GM18508 (cell line): Measurements from ENCODE around the gene IL2RA.

ENCODE experiments used
- ATAC-seq: cut with Tn5 transposase; IDR thresholded peaks from one replicate; pipeline ENCODE4 v1.9.1; 2021; ENCODE audit warnings: moderate number of reproducible peaks; ENCODE audit not compliant: insufficient read depth, unreplicated experiment

The IL2RA gene

GRCh38 chr10:6061056-6061455 is 1.1 kb downstream of the IL2RA start:
- no peak for ATAC-seq

DNA sequence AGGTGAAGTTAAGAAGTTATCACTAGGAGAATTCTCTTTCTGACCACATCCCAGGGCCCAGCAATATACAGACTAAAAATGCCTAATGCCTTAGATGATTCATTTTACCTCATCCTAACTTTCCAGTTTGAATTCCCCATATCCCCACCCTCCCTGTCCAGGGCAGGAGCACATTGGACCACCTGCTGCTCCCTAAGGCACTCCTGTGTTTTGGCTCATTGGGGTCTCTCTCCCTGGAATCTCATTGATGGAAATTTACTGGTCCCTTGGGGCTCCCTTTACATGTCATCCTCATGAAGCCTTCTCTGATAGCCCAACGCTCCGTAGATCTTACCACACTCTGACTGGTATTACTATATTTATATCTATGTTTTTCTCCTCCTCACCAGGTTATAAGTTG is 2.7 kb downstream of the IL2RA start:
- no peak for ATAC-seq

DNA sequence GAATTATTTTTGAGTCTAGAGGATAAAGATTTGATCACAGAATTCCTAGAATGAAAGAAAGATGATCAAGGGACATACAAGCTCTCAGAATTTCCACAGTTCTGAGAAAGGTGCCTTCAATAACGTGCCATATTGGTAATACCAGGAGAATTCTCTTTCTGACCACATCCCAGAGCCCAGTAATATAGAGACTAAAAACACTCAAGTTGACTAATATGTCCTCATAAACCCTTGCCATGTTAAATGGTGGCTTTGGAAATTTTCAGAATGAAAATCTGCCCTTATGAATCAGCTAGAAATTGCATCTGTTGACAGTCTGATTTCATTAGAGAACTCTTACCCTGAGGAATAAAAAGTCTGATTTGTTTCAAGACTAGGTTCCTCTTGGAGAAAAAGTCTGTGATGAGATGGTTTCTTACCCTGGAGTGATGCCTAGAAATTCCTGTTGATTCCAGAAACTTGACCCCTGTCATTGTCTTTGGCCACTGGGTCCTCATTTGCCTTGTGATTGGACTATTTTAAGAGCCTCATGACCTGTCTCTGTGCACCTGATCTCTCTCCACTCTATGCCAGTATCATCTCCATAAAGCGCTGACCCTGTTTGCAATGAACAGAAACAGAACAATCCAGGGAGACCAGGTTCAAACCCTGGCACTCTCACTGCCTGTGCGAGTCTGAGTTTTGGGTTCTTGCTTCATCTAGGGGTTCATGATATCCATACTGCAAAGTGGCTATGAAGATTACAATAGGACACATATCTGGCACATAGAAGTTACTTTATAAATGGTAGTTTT is 3.3 kb downstream of the IL2RA start:
- ATAC-seq, result no peak

GRCh38 chr10:6056411-6057135 is 5.6 kb downstream of the IL2RA start:
- ATAC-seq, result no peak

DNA sequence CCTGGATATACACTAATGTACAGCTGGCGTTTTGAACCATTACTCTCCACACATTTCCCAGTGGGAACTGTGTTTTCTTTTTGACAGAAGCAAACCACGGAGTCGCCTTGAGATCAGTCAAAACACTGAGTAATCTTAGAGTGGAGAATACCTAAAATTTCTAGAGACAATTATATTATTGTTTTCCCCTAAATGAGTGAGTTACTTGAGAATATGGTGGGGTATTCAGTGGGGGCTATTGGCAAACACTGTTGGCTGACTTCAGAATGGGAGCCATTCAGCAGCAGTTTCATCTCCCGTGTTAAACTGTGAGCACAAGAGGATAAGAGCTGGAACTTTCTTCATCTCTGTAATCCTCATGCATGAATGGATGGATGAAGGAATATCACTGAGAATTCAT is 6.2 kb downstream of the IL2RA start:
- ATAC-seq, result no peak

GRCh38 chr10:6054884-6055283 is 7.3 kb downstream of the IL2RA start:
- no peak for ATAC-seq

- no peak for ATAC-seq
Measured at GRCh38 chr10:6053816-6054631, 8.1 kb downstream of the IL2RA start.

DNA sequence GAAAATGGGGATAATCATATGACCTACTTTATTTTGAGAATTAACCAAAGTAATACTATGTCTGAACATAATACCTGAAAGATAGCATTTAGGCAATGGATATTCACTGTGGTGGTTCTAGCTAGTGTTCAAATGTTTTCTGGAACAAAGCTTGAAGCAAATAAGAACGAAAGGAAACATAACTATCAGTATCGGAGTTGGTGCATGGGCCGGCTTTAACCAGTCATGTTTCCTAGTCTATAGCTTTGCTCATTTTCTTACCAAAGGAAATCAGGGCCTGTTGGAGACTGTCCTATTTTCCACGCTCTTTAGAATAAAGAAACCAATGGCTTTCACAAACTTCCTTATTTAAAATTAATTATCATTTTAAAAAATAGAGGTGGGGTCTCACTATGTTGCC is 8.9 kb downstream of the IL2RA start:
- no peak for ATAC-seq

DNA sequence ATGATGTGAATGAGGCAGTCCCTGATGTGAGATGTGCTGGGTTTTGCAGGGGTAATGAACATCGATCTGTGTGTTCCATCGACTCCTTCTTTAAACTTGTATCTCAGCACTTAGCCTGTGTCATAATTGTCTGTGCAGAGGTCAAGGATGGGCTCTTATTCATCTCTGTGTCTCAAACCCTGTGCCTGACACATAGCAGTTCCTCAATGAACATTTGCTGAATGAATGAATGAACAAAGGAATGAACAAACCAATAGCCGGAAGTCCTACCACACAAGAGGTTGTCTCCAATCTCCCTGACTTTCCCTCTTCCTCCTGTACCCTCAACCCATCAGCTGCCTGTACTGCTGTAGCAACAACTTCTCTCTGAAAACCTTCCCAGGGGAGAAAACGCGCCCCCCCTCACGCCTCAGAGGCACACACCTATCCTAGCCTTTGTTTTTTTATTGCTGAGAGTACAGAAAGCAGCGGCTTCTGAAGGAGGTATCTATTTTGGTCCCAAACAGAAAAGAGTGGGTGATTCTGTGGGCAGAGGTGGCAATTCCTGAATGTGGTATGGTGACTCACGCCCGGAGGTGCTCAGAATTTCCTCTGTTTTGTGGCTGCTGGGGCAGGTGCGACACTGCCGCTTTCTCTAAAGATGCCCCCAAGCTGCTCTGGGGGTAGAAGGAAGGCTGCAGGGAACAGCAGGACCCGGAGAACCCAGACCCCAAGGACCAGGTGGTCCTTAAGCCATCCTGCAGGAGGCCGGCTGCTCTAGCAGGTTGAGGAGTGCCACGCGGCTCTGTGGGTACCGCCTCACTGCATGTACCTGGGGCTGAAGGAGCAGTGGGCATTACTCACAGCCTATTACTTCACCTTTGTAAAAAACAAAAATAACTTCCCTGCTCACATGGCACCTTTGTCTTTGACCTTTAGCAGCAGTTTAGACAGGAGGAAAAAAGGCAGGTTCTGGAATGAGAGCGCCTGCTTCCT is 9.6 kb downstream of the IL2RA start:
- ATAC-seq, result no peak

GRCh38 chr10:6050801-6051445 is 11.2 kb downstream of the IL2RA start:
- peak; percentile 44 for ATAC-seq

GRCh38 chr10:6049031-6049400 is 13.2 kb downstream of the IL2RA start:
- no peak for ATAC-seq

DNA sequence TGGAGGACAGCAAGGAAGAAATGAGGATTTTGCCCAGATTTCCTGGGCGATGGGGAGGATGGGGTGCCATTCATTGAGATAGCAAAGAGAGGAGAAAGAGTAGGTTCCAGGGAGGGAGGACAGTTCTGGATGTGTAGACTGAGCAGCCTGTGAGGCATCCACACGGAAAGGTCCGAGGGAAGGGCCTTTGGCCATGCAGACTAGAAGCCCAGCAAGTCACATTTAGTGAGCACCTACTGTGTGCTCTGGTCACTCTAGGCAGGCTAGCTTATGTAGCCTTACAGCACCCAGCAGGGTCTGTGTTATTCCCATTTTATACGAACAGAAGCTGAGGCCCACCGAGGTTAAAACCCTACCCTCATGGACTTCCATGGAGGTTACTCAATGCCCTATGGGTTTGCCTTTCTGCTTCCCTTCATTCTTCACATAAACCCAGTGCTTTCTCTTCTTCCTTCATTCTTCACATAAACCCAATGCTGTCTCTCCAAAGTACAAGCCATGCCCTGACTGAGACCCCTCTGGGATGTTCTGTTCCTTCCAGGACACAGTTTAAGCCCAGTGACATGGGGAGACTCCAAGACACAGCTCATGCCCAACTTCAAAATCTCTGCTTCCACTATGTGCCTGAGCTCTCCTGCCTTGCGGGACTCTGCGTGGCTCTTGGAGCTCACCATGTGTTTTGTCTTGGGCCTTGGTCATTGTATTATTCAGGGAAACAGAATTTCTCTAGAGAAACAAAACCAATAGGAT is 13.7 kb downstream of the IL2RA start:
- no peak for ATAC-seq

- no peak for ATAC-seq
Measured at GRCh38 chr10:6047847-6048246, 14.3 kb downstream of the IL2RA start.

DNA sequence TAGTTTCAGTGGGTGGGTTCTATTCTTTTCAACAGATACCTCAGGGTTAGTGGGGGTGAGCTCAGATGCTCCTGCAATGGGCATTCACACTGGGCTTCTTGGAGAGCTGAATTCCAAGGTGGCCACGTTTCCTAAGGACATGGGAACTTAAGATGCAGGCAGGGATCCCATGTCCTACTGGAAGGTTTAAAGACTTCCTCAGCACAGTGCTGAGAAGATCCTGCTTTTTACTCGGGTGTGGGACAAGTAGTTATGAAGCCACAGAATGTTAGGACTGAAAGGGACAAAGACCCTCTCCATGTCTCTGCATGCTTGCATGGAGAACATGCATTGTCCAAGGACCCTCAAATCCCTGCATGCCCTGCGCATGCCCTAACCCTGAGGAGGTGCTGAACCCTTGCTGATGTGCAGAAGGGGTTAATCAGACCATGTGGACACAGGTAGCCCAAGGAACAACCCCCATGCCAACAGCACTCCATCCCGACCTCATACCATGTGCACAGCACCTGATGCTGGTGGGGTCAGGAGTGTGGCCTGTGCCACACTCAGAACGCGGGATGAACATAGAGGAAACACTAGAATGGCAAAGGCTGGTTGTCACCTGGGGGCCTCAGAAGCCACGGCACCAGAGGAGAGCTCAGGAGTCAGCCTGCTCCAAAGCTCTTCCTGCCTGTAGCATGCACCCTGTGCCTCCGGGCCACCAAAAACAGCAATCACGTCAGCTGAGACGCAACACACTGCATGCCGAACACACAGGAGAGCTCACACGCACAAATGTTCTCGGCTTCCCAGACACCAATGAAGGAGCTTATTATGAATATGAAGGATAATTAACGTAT is 15.2 kb downstream of the IL2RA start:
- no peak for ATAC-seq

DNA sequence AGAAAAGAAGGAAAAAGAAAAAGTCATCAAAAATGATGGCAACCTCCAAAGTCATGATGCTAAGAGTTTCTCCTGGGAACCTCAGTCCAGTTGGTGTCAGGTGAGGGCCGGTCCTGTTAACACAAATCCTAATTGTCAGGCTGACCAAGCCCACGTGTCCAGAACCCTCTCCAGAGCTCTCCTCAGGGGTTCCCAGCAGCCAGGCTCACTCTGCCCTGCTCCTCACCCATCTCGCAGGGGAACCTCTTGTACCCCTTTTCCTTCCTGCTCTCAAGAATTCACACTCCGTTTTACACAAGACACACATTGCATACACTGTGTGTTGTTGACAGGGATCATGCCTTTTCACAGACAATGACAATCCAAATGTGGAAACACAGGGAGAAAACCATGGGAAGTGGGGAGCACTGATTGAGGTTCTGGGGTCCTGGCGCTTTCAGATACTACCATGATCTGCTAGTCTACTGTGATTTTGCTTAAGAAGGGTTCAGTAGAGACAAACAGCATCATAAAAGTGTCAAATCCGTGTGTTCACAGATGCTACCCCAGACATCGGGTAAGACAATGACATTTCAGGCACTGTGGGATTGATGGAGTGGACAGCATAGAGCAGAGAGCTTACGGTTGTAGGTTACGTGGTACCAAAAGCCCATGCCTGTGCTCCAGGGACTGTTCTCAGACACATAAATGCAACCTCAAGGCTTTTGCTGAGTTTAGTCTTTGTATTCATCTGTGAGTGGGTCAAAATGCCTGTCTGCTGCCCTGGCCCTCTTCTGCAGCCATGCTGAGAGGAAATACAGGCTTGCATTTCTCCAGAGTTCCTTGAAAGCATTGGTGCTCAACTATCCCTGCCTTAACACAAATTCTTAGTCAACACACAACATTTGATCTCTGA is 16.0 kb downstream of the IL2RA start:
- ATAC-seq, result no peak

GRCh38 chr10:6045314-6045848 is 16.8 kb downstream of the IL2RA start:
- ATAC-seq, result no peak
